ENCODE data around the gene COL27A1.

Gene COL27A1

DNA sequence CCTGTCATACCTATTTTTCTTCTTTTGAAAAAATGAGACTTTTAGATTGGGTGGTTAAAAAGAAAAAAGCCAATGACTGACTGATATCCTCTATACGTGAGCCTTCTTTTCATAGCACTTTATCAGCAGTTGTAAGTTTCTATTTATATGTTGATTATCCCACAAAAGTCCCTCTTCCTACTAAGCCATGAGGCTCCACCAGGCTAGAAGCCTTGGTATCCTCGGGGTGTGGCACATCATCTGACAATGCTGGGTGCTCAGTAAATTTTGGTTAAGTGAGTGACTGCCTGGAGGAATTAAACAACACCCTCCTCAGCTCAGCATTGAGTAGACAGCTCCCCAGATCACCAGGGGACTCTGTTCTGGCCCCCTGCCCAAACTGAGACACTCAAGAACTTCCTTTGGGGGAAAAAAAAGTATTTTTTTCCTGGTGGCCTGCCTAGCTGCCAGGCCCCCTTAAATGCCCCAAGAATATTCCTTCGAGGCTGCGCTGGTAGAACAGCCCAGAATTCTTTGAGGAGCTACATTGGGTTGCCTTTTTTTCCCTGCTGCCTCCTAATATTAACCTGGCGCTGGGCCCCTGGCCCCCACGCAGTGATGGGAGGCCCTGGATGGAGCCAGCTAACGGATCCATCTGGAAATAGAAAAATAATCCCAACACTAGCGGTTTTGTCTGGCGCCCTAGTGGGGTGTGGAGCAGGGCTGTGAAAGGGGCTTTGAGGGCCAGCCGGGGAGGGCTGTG lies 23.4 kb upstream of the COL27A1 start:
- no peaks in the 10 kb centered on the region for H3K27me3 ChIP-seq (replicated peaks; ENCODE audit: control insufficient read depth, insufficient read depth, low read length, poor library complexity, severe bottlenecking)
- no peaks in the 10 kb centered on the region for H3K9me3 ChIP-seq (ENCODE audit: control insufficient read depth, low read length)
- H3K4me3 ChIP-seq (ENCODE audit: insufficient read depth, low read depth, low read length, poor library complexity, severe bottlenecking) = no peak overlapping the region
- H3K36me3 ChIP-seq (ENCODE audit: control insufficient read depth, insufficient read depth, low read length) = no peaks in the 10 kb centered on the region
- H3K27ac ChIP-seq (ENCODE audit: insufficient read depth, low read length, poor library complexity, severe bottlenecking) = no peak overlapping the region
- DNase-seq = no peak
- no peaks in the 10 kb centered on the region for H3K4me1 ChIP-seq (ENCODE audit: control insufficient read depth, insufficient read depth, low read length, poor library complexity, severe bottlenecking)

DNA sequence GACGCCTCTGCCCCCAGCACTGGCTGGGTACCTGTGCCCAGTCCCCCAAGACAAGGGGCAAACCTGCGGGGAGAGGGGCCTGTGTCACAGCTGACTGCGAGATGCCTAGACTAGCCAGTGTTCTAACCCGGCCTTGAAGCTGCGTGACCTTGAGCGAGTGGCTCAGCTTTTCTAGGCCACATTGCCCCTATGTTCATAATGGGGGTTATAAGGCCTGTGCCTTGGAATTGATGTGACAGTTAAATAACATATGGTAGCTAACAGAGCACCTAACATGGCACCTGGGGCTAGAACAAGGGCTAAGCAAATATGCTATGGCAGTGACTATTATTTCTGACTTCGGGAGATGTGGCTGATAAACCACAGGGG lies 22.8 kb upstream of the COL27A1 start:
- no peak for DNase-seq
- no peaks in the 10 kb centered on the region for H3K36me3 ChIP-seq (ENCODE audit: control insufficient read depth, insufficient read depth, low read length)
- no peaks in the 10 kb centered on the region for H3K27me3 ChIP-seq (replicated peaks; ENCODE audit: control insufficient read depth, insufficient read depth, low read length, poor library complexity, severe bottlenecking)
- no peaks in the 10 kb centered on the region for H3K4me1 ChIP-seq (ENCODE audit: control insufficient read depth, insufficient read depth, low read length, poor library complexity, severe bottlenecking)
- no peak overlapping the region for H3K4me3 ChIP-seq (ENCODE audit: insufficient read depth, low read depth, low read length, poor library complexity, severe bottlenecking)
- no peak overlapping the region for H3K27ac ChIP-seq (ENCODE audit: insufficient read depth, low read length, poor library complexity, severe bottlenecking)
- H3K9me3 ChIP-seq (ENCODE audit: control insufficient read depth, low read length) = no peaks in the 10 kb centered on the region

GRCh38 chr9:114134827-114135396 lies 20.4 kb upstream of the COL27A1 start:
- no peak for DNase-seq
- Histone ChIP-seq H3K27ac (ENCODE audit: insufficient read depth, low read length, poor library complexity, severe bottlenecking) (no peak overlapping the region), H3K27me3 (replicated peaks; ENCODE audit: control insufficient read depth, insufficient read depth, low read length, poor library complexity, severe bottlenecking) (no peaks in the 10 kb centered on the region), H3K36me3 (ENCODE audit: control insufficient read depth, insufficient read depth, low read length) (no peaks in the 10 kb centered on the region), H3K9me3 (ENCODE audit: control insufficient read depth, low read length) (no peaks in the 10 kb centered on the region), H3K4me3 (ENCODE audit: insufficient read depth, low read depth, low read length, poor library complexity, severe bottlenecking) (no peak overlapping the region), H3K4me1 (ENCODE audit: control insufficient read depth, insufficient read depth, low read length, poor library complexity, severe bottlenecking) (no peaks in the 10 kb centered on the region)

DNA sequence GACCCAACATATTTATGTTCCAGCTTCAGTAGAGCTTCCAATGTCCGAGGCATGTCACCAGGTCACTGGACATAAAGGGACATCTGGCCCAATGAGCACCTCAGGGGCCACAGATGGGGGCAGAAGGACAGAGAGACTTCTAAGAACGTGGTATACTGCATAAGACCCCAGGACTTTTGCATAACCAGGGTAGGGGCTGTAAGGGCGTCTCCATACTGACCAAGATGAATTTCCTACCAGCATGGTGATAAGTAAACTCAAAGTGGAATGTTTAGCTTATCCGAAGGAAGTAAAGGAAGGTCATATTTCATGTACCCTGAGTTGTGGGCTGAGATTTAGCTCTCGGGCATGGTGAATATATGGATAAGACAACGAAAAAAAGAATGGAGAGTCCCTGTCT lies 17.5 kb upstream of the COL27A1 start:
- no peak overlapping the region for H3K27ac ChIP-seq (ENCODE audit: insufficient read depth, low read length, poor library complexity, severe bottlenecking)
- H3K4me1 ChIP-seq (ENCODE audit: control insufficient read depth, insufficient read depth, low read length, poor library complexity, severe bottlenecking) = no peaks in the 10 kb centered on the region
- H3K36me3 ChIP-seq (ENCODE audit: control insufficient read depth, insufficient read depth, low read length) = no peaks in the 10 kb centered on the region
- H3K4me3 ChIP-seq (ENCODE audit: insufficient read depth, low read depth, low read length, poor library complexity, severe bottlenecking) = no peak overlapping the region
- DNase-seq = no peak
- H3K27me3 ChIP-seq (replicated peaks; ENCODE audit: control insufficient read depth, insufficient read depth, low read length, poor library complexity, severe bottlenecking) = no peaks in the 10 kb centered on the region
- H3K9me3 ChIP-seq (ENCODE audit: control insufficient read depth, low read length) = no peaks in the 10 kb centered on the region

GRCh38 chr9:114138552-114138971 lies 16.8 kb upstream of the COL27A1 start:
- no peaks in the 10 kb centered on the region for H3K36me3 ChIP-seq (ENCODE audit: control insufficient read depth, insufficient read depth, low read length)
- no peaks in the 10 kb centered on the region for H3K9me3 ChIP-seq (ENCODE audit: control insufficient read depth, low read length)
- no peaks in the 10 kb centered on the region for H3K27me3 ChIP-seq (replicated peaks; ENCODE audit: control insufficient read depth, insufficient read depth, low read length, poor library complexity, severe bottlenecking)
- H3K27ac ChIP-seq (ENCODE audit: insufficient read depth, low read length, poor library complexity, severe bottlenecking) = no peak overlapping the region
- H3K4me1 ChIP-seq (ENCODE audit: control insufficient read depth, insufficient read depth, low read length, poor library complexity, severe bottlenecking) = no peaks in the 10 kb centered on the region
- no peak overlapping the region for H3K4me3 ChIP-seq (ENCODE audit: insufficient read depth, low read depth, low read length, poor library complexity, severe bottlenecking)
- no peak for DNase-seq

DNA sequence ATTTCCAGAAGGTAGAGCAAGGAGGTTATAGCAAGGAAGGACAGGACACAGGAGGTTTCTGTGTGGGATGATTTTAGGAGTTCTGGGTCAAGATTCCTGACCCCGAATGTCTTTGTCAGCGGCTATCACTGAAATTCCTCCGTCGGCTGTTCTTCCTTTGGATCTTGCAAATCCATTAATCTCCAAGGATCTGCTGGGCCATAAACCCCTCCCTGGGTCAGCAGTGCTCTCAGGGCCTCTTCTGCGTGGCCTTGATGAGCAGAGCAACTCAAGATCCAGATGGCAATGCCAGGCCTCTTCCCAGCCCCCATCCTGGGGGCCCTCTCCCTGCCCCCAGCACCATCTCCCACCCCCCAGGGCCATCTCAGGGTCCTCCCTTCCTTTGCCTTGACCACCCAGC lies 16.3 kb upstream of the COL27A1 start:
- no peaks in the 10 kb centered on the region for H3K36me3 ChIP-seq (ENCODE audit: control insufficient read depth, insufficient read depth, low read length)
- no peak for DNase-seq
- no peaks in the 10 kb centered on the region for H3K9me3 ChIP-seq (ENCODE audit: control insufficient read depth, low read length)
- no peaks in the 10 kb centered on the region for H3K4me1 ChIP-seq (ENCODE audit: control insufficient read depth, insufficient read depth, low read length, poor library complexity, severe bottlenecking)
- H3K27ac ChIP-seq (ENCODE audit: insufficient read depth, low read length, poor library complexity, severe bottlenecking) = no peak overlapping the region
- H3K4me3 ChIP-seq (ENCODE audit: insufficient read depth, low read depth, low read length, poor library complexity, severe bottlenecking) = no peak overlapping the region
- no peaks in the 10 kb centered on the region for H3K27me3 ChIP-seq (replicated peaks; ENCODE audit: control insufficient read depth, insufficient read depth, low read length, poor library complexity, severe bottlenecking)

DNA sequence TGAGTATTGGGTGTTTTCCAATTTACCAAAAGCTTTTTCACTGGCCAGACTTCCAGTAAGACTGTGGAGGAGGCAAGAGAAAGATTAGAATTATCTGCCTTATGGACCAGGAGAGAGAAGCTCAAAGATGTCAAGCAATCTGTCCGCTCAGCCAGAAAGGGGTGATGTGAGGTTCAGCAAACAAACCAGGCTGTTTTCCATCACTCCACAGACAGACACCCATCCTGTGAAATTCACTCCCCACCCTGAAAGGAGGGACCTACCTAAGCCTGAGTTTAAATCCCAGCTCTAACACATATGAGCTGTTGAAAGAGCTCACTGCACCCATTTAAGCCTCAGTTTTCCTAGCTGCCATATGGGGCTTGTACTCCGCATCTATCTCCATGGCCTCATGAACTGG lies 14.9 kb upstream of the COL27A1 start:
- H3K4me1 ChIP-seq (ENCODE audit: control insufficient read depth, insufficient read depth, low read length, poor library complexity, severe bottlenecking) = no peaks in the 10 kb centered on the region
- H3K4me3 ChIP-seq (ENCODE audit: insufficient read depth, low read depth, low read length, poor library complexity, severe bottlenecking) = no peak overlapping the region
- H3K27me3 ChIP-seq (replicated peaks; ENCODE audit: control insufficient read depth, insufficient read depth, low read length, poor library complexity, severe bottlenecking) = no peaks in the 10 kb centered on the region
- no peaks in the 10 kb centered on the region for H3K36me3 ChIP-seq (ENCODE audit: control insufficient read depth, insufficient read depth, low read length)
- H3K9me3 ChIP-seq (ENCODE audit: control insufficient read depth, low read length) = no peaks in the 10 kb centered on the region
- no peak for DNase-seq
- no peak overlapping the region for H3K27ac ChIP-seq (ENCODE audit: insufficient read depth, low read length, poor library complexity, severe bottlenecking)

- H3K4me1 ChIP-seq (ENCODE audit: control insufficient read depth, insufficient read depth, low read length, poor library complexity, severe bottlenecking) = no peaks in the 10 kb centered on the region
- H3K27ac ChIP-seq (ENCODE audit: insufficient read depth, low read length, poor library complexity, severe bottlenecking) = no peak overlapping the region
- H3K9me3 ChIP-seq (ENCODE audit: control insufficient read depth, low read length) = no peaks in the 10 kb centered on the region
- DNase-seq = no peak
- no peak overlapping the region for H3K4me3 ChIP-seq (ENCODE audit: insufficient read depth, low read depth, low read length, poor library complexity, severe bottlenecking)
- no peaks in the 10 kb centered on the region for H3K27me3 ChIP-seq (replicated peaks; ENCODE audit: control insufficient read depth, insufficient read depth, low read length, poor library complexity, severe bottlenecking)
- no peaks in the 10 kb centered on the region for H3K36me3 ChIP-seq (ENCODE audit: control insufficient read depth, insufficient read depth, low read length)
Measured at GRCh38 chr9:114140850-114141249, 14.5 kb upstream of the COL27A1 start.

GRCh38 chr9:114141553-114142402 lies 13.6 kb upstream of the COL27A1 start:
- no peaks in the 10 kb centered on the region for H3K9me3 ChIP-seq (ENCODE audit: control insufficient read depth, low read length)
- no peak for DNase-seq
- H3K27ac ChIP-seq (ENCODE audit: insufficient read depth, low read length, poor library complexity, severe bottlenecking) = no peak overlapping the region
- H3K4me1 ChIP-seq (ENCODE audit: control insufficient read depth, insufficient read depth, low read length, poor library complexity, severe bottlenecking) = no peaks in the 10 kb centered on the region
- no peaks in the 10 kb centered on the region for H3K36me3 ChIP-seq (ENCODE audit: control insufficient read depth, insufficient read depth, low read length)
- no peaks in the 10 kb centered on the region for H3K27me3 ChIP-seq (replicated peaks; ENCODE audit: control insufficient read depth, insufficient read depth, low read length, poor library complexity, severe bottlenecking)
- H3K4me3 ChIP-seq (ENCODE audit: insufficient read depth, low read depth, low read length, poor library complexity, severe bottlenecking) = no peak overlapping the region

- Histone ChIP-seq H3K27me3 (replicated peaks; ENCODE audit: control insufficient read depth, insufficient read depth, low read length, poor library complexity, severe bottlenecking) (no peaks in the 10 kb centered on the region), H3K4me3 (ENCODE audit: insufficient read depth, low read depth, low read length, poor library complexity, severe bottlenecking) (no peak overlapping the region), H3K4me1 (ENCODE audit: control insufficient read depth, insufficient read depth, low read length, poor library complexity, severe bottlenecking) (no peaks in the 10 kb centered on the region), H3K36me3 (ENCODE audit: control insufficient read depth, insufficient read depth, low read length) (no peaks in the 10 kb centered on the region), H3K9me3 (ENCODE audit: control insufficient read depth, low read length) (no peaks in the 10 kb centered on the region), H3K27ac (ENCODE audit: insufficient read depth, low read length, poor library complexity, severe bottlenecking) (no peak overlapping the region)
- DNase-seq = no peak
Measured at GRCh38 chr9:114143234-114143633, 12.1 kb upstream of the COL27A1 start.

All from effector memory CD4-positive, alpha-beta T cell (primary cell).